Measurements from ENCODE around the gene COQ7. TPM values are rescaled to one million over a fixed set of nuclear protein-coding genes. Genes with fewer than 3 reads are reported as not detected.

COQ7 gene
- total RNA-seq, 1 experiment from 2014 or later, result 30.7 TPM

GRCh38 chr16:19108409-19109287, 41.2 kb downstream of the COQ7 start:
- intact Hi-C loops (cut with micrococcal nuclease; ENCODE audit: unreplicated experiment), result no loop called here
- H3K9me2 ChIP-seq (ENCODE audit: insufficient read depth), result no peaks in the 10 kb centered on the region
- H3K36me3 ChIP-seq (ENCODE audit: low read depth), result no peaks in the 10 kb centered on the region
- H3K4me3 ChIP-seq, result no peak overlapping the region
- H3K4me1 ChIP-seq (replicated peaks; ENCODE audit: insufficient read depth), result peaks cover 60% of the 10 kb centered on the region
- POLR2A ChIA-PET (ENCODE audit: unreplicated experiment), result interaction anchor here (0.6 to 2.3 kb wide), 5 partner anchors 8 to 400 kb away, joined by 3 to 12 read pairs (median 6); no protein-coding TSS in a partner anchor
- TF ChIP-seq EZH2 (IDR thresholded peaks at IDR 0.05; ENCODE audit: low read depth) (no peak), CTCF (conservative IDR thresholded peaks at IDR 0.05) (no peak)
- H3K4me2 ChIP-seq, result peak overlapping the region; percentile 58
- no peaks in the 10 kb centered on the region for H4K20me1 ChIP-seq (ENCODE audit: insufficient read depth)
- peak overlapping the region; percentile 95 for H3K27ac ChIP-seq
- peaks cover 45% of the 10 kb centered on the region for H3F3A ChIP-seq (ENCODE audit: insufficient read depth, low read depth)
- BruUV-seq (replicated peaks), result no TSS peak
- no peak for DNase-seq
- H3K27me3 ChIP-seq (ENCODE audit: insufficient read depth, low read depth), result no peaks in the 10 kb centered on the region
- H3K9me3 ChIP-seq (ENCODE audit: insufficient read depth, low read depth), result no peaks in the 10 kb centered on the region
- H2AFZ ChIP-seq, result no peak overlapping the region
- CTCF ChIA-PET, result interaction anchor here (1.3 kb wide), 2 partner anchors 23 to 28 kb away, joined by 5 to 7 read pairs; no protein-coding TSS in a partner anchor
- H3K79me2 ChIP-seq (ENCODE audit: low read depth), result peaks cover 32% of the 10 kb centered on the region

GRCh38 chr16:19109288-19109664, 41.9 kb downstream of the COQ7 start:
- no TSS peak for BruUV-seq (replicated peaks)
- peak overlapping the region; percentile 35; the same call in 1 of the 2 replicates for H3K27ac ChIP-seq
- TF ChIP-seq CTCF (conservative IDR thresholded peaks at IDR 0.05) (no peak), EZH2 (IDR thresholded peaks at IDR 0.05; ENCODE audit: low read depth) (no peak)
- no peaks in the 10 kb centered on the region for H3K27me3 ChIP-seq (ENCODE audit: insufficient read depth, low read depth)
- CTCF ChIA-PET, result no interaction called here
- no peaks in the 10 kb centered on the region for H3K9me3 ChIP-seq (ENCODE audit: insufficient read depth, low read depth)
- no peak for DNase-seq
- POLR2A ChIA-PET (ENCODE audit: unreplicated experiment), result interaction anchor here (2.3 kb wide), 1 partner anchor 10 kb away, joined by 12 read pairs; no protein-coding TSS in a partner anchor
- H3K79me2 ChIP-seq (ENCODE audit: low read depth), result peaks cover 34% of the 10 kb centered on the region
- peaks cover 60% of the 10 kb centered on the region for H3K4me1 ChIP-seq (replicated peaks; ENCODE audit: insufficient read depth)
- no peaks in the 10 kb centered on the region for H3K36me3 ChIP-seq (ENCODE audit: low read depth)
- no peaks in the 10 kb centered on the region for H3K9me2 ChIP-seq (ENCODE audit: insufficient read depth)
- H3K4me2 ChIP-seq, result no peak overlapping the region
- H2AFZ ChIP-seq, result no peak overlapping the region
- no peaks in the 10 kb centered on the region for H4K20me1 ChIP-seq (ENCODE audit: insufficient read depth)
- no peak overlapping the region for H3K4me3 ChIP-seq
- intact Hi-C loops (cut with micrococcal nuclease; ENCODE audit: unreplicated experiment), result no loop called here
- peaks cover 45% of the 10 kb centered on the region for H3F3A ChIP-seq (ENCODE audit: insufficient read depth, low read depth)

GRCh38 chr16:19110537-19111360, 43.3 kb downstream of the COQ7 start:
- H3K4me3 ChIP-seq, result no peak overlapping the region
- ChIA-PET POLR2A (ENCODE audit: unreplicated experiment) (interaction anchor here (0.5 to 0.8 kb wide), 4 partner anchors 8 to 283 kb away, joined by 3 to 5 read pairs (median 4); no protein-coding TSS in a partner anchor), CTCF (interaction anchor here (0.7 to 0.8 kb wide), 3 partner anchors 9 to 429 kb away, joined by 3 to 23 read pairs (median 4); no protein-coding TSS in a partner anchor)
- peaks cover 8% of the 10 kb centered on the region for H4K20me1 ChIP-seq (ENCODE audit: insufficient read depth)
- no TSS peak for BruUV-seq (replicated peaks)
- peaks cover 48% of the 10 kb centered on the region for H3K79me2 ChIP-seq (ENCODE audit: low read depth)
- DNase-seq, result no peak
- TF ChIP-seq EZH2 (IDR thresholded peaks at IDR 0.05; ENCODE audit: low read depth) (no peak), CTCF (conservative IDR thresholded peaks at IDR 0.05) (no peak)
- H3K4me2 ChIP-seq, result peak overlapping the region; percentile 90
- intact Hi-C loops (cut with micrococcal nuclease; ENCODE audit: unreplicated experiment), result loop anchor here (10.0 kb wide), 1 partner anchor 394 kb away; no protein-coding TSS in a partner anchor
- no peaks in the 10 kb centered on the region for H3K9me2 ChIP-seq (ENCODE audit: insufficient read depth)
- H3K4me1 ChIP-seq (replicated peaks; ENCODE audit: insufficient read depth), result peaks cover 64% of the 10 kb centered on the region
- H3K27me3 ChIP-seq (ENCODE audit: insufficient read depth, low read depth), result no peaks in the 10 kb centered on the region
- peaks cover 47% of the 10 kb centered on the region for H3F3A ChIP-seq (ENCODE audit: insufficient read depth, low read depth)
- no peak overlapping the region for H2AFZ ChIP-seq
- peak overlapping the region; percentile 29 for H3K27ac ChIP-seq
- H3K36me3 ChIP-seq (ENCODE audit: low read depth), result peaks cover 9% of the 10 kb centered on the region
- no peaks in the 10 kb centered on the region for H3K9me3 ChIP-seq (ENCODE audit: insufficient read depth, low read depth)
